Measurements from ENCODE around the gene CTDSP1.

CTDSP1 gene

GRCh38 chr2:218446547-218446946 is 46.9 kb downstream of the CTDSP1 start:
- no peaks in the 10 kb centered on the region for H3K27me3 ChIP-seq

GRCh38 chr2:218447072-218447471 is 47.4 kb downstream of the CTDSP1 start:
- no peak overlapping the region for H3K4me3 ChIP-seq
- intact Hi-C loops (cut with DNase I; ENCODE audit: low total_unique reads) = no loop called here

More at GRCh38 chr2:218446547-218446946, 46.9 kb downstream of the CTDSP1 start:
- Histone ChIP-seq H3K27ac (no peak overlapping the region), H3K4me3 (no peak overlapping the region), H3K9me3 (no peaks in the 10 kb centered on the region), H3K36me3 (peaks cover 0 to 40% (median 39%) of the 10 kb centered on the region in 3 donors), H3K4me1 (no peaks in the 10 kb centered on the region)
- no peak for TF ChIP-seq CTCF (IDR thresholded peaks at IDR 0.05)
- DNase-seq = no peak
- intact Hi-C loops (cut with DNase I; ENCODE audit: low total_unique reads) = no loop called here

GRCh38 chr2:218448934-218449333 is 49.3 kb downstream of the CTDSP1 start:
- DNase-seq = no peak
- no peak for TF ChIP-seq CTCF (IDR thresholded peaks at IDR 0.05)
- H3K4me3 ChIP-seq = no peak overlapping the region
- H3K27ac ChIP-seq = no peak overlapping the region
- no peaks in the 10 kb centered on the region for H3K4me1 ChIP-seq
- no peaks in the 10 kb centered on the region for H3K27me3 ChIP-seq
- intact Hi-C loops (cut with DNase I; ENCODE audit: low total_unique reads) = no loop called here
- peaks cover 5 to 52% (median 47%) of the 10 kb centered on the region in 3 donors for H3K36me3 ChIP-seq
- no peaks in the 10 kb centered on the region for H3K9me3 ChIP-seq

More at GRCh38 chr2:218447072-218447471, 47.4 kb downstream of the CTDSP1 start:
- Histone ChIP-seq H3K27ac (no peak overlapping the region), H3K36me3 (peaks cover 0 to 40% (median 39%) of the 10 kb centered on the region in 3 donors), H3K27me3 (no peaks in the 10 kb centered on the region), H3K9me3 (no peaks in the 10 kb centered on the region), H3K4me1 (no peaks in the 10 kb centered on the region)
- no peak for DNase-seq
- TF ChIP-seq CTCF (IDR thresholded peaks at IDR 0.05) = no peak

- no peaks in the 10 kb centered on the region for H3K9me3 ChIP-seq
- H3K36me3 ChIP-seq = peaks cover 31 to 73% (median 69%) of the 10 kb centered on the region in 3 donors
- no peak overlapping the region for H3K27ac ChIP-seq
- no peak overlapping the region for H3K4me3 ChIP-seq
- H3K27me3 ChIP-seq = no peaks in the 10 kb centered on the region
- no peak for TF ChIP-seq CTCF (IDR thresholded peaks at IDR 0.05)
- no peaks in the 10 kb centered on the region for H3K4me1 ChIP-seq
- intact Hi-C loops (cut with DNase I; ENCODE audit: low total_unique reads) = no loop called here
- DNase-seq = no peak
These were observed 52.4 kb downstream of the CTDSP1 start for GRCh38 chr2:218452079-218452478.

Measured in tibial artery (tissue), 4 donors.